HEK293T (cell line): ENCODE results near the gene OOSP1.

Experiments
- BHLHE40 ChIP-seq: fragments of 450-650 bp; IDR thresholded peaks from 2 replicates; pipeline ENCODE4 v1.6.1; 2016; ENCODE audit warnings: mild to moderate bottlenecking, moderate library complexity, borderline replicate concordance
- ELF4 ChIP-seq: fragments of 450-650 bp; IDR thresholded peaks from 2 replicates; pipeline ENCODE4 v1.6.1; 2017; ENCODE audit warnings: antibody characterized with exemption
- FOXA1 ChIP-seq: fragments of 450-650 bp; IDR thresholded peaks from 2 replicates; pipeline ENCODE4 v1.6.1; 2016; ENCODE audit warnings: mild to moderate bottlenecking
- FOXK2 ChIP-seq: fragments of 450-650 bp; IDR thresholded peaks from 2 replicates; pipeline ENCODE4 v1.6.1; 2016; ENCODE audit warnings: mild to moderate bottlenecking
- FOXM1 ChIP-seq: fragments of 450-650 bp; IDR thresholded peaks from 2 replicates; pipeline ENCODE4 v1.6.1; 2017; ENCODE audit warnings: mild to moderate bottlenecking, borderline replicate concordance
- HDGF ChIP-seq: fragments of 450-650 bp; IDR thresholded peaks from 2 replicates; pipeline ENCODE4 v1.6.1; 2017; ENCODE audit warnings: antibody characterized with exemption, borderline replicate concordance
- SP1 ChIP-seq: fragments of 450-650 bp; IDR thresholded peaks from 2 replicates; pipeline ENCODE4 v1.6.1; 2017
- SUZ12 ChIP-seq: fragments of 450-650 bp; IDR thresholded peaks from 2 replicates; pipeline ENCODE4 v1.6.1; 2016; ENCODE audit warnings: mild to moderate bottlenecking
- ZNF384 ChIP-seq: fragments of 450-650 bp; IDR thresholded peaks from 2 replicates; pipeline ENCODE4 v1.6.1; 2016

- TF ChIP-seq SP1 (no peak), ELF4 (no peak), FOXM1 (no peak), FOXA1 (no peak), SUZ12 (no peak), FOXK2 (no peak), ZNF384 (no peak), HDGF (no peak), BHLHE40 (no peak)
Observed at GRCh38 chr11:60003729-60004128, 65.5 kb downstream of the OOSP1 start.
